HG03565 (cell line): ENCODE measurements around the gene PTPRN2.
"Not testable (repeated sequence)": the region's sequence is repeated elsewhere in the genome, so short reads cannot be mapped to it uniquely, and the experiment has no call there.

Experiments used
- ATAC-seq: cut with Tn5 transposase; IDR thresholded peaks from one replicate; pipeline ENCODE4 v1.9.1; 2021; ENCODE audit warnings: mild to moderate bottlenecking, moderate library complexity; ENCODE audit not compliant: unreplicated experiment

Gene PTPRN2

GRCh38 chr7:157563467-157564135 is 1024.0 kb downstream of the PTPRN2 start:
- ATAC-seq = not testable (repeated sequence)

GRCh38 chr7:157562522-157563398 is 1024.9 kb downstream of the PTPRN2 start:
- ATAC-seq = not testable (repeated sequence)

GRCh38 chr7:157561816-157562410 is 1025.7 kb downstream of the PTPRN2 start:
- ATAC-seq = no peak

GRCh38 chr7:157561523-157561785 is 1026.2 kb downstream of the PTPRN2 start:
- ATAC-seq = no peak

GRCh38 chr7:157560710-157561522 is 1026.7 kb downstream of the PTPRN2 start:
- ATAC-seq = no peak

- no peak for ATAC-seq
These were observed 1027.4 kb downstream of the PTPRN2 start for GRCh38 chr7:157560258-157560654.

- ATAC-seq = no peak
These were observed 1027.9 kb downstream of the PTPRN2 start for GRCh38 chr7:157559596-157560257.

GRCh38 chr7:157558875-157559595 is 1028.6 kb downstream of the PTPRN2 start:
- no peak for ATAC-seq

GRCh38 chr7:157558516-157558874 is 1029.1 kb downstream of the PTPRN2 start:
- ATAC-seq = no peak

GRCh38 chr7:157558061-157558460 is 1029.6 kb downstream of the PTPRN2 start:
- ATAC-seq = no peak

GRCh38 chr7:157557263-157557662 is 1030.4 kb downstream of the PTPRN2 start:
- ATAC-seq = no peak

- ATAC-seq = no peak
These were observed 1031.0 kb downstream of the PTPRN2 start for GRCh38 chr7:157556642-157556944.

- no peak for ATAC-seq
These were observed 1031.5 kb downstream of the PTPRN2 start for GRCh38 chr7:157555944-157556641.

- ATAC-seq = no peak
These were observed 1032.3 kb downstream of the PTPRN2 start for GRCh38 chr7:157555313-157555712.

GRCh38 chr7:157554393-157555238 is 1033.0 kb downstream of the PTPRN2 start:
- ATAC-seq = no peak

- no peak for ATAC-seq
These were observed 1034.4 kb downstream of the PTPRN2 start for GRCh38 chr7:157553256-157553655.

- ATAC-seq = no peak
These were observed 1035.2 kb downstream of the PTPRN2 start for GRCh38 chr7:157552295-157552993.
